Fibroblast of lung (primary cell): ENCODE data around the gene AKIP1. TPM values are rescaled to one million over a fixed set of nuclear protein-coding genes. Genes with fewer than 3 reads are reported as not detected.

ENCODE experiments used
- DNase-seq, 2 donors: peaks; one replicate each; pipeline versions ENCODE4 v3.0.0 to v3.0.0-alpha.2; 2010; ENCODE audit warnings: low read depth in 2 of 2
- H2AFZ ChIP-seq: 2 replicates; pipeline ENCODE4 v1.5.1; 2012; ENCODE audit warnings: low read length, control low read depth, inconsistent platforms
- H3K27ac ChIP-seq: 2 replicates; pipeline ENCODE4 v1.5.1; 2011; ENCODE audit warnings: low read length, control low read depth; ENCODE audit not compliant: insufficient read depth
- H3K27me3 ChIP-seq: 2 replicates; pipeline ENCODE4 v1.5.1; 2011; ENCODE audit warnings: mild to moderate bottlenecking, low read length; ENCODE audit not compliant: control insufficient read depth, insufficient read depth
- H3K36me3 ChIP-seq: 2 replicates; pipeline ENCODE4 v1.5.1; 2011; ENCODE audit warnings: low read length; ENCODE audit not compliant: control insufficient read depth, insufficient read depth
- H3K4me1 ChIP-seq: 2 replicates; pipeline ENCODE4 v1.5.1; 2011; ENCODE audit warnings: low read length; ENCODE audit not compliant: control insufficient read depth, insufficient read depth; ENCODE audit errors: extremely low read depth
- H3K4me2 ChIP-seq: 2 replicates; pipeline ENCODE4 v1.5.1; 2011; ENCODE audit warnings: low read length, control low read depth; ENCODE audit not compliant: insufficient read depth; ENCODE audit errors: extremely low read depth
- H3K4me3 ChIP-seq, 4 experiments: fragments of 200-600 bp in 1 of 4; sonication (generic) in 1 of 4; replicated peaks in 1 of 4; 2 replicates each; pipeline ENCODE4 v1.5.1; 2011 to 2016; ENCODE audit warnings: low read length in 4 of 4, low read depth in 3 of 4, mild to moderate bottlenecking in 3 of 4, control low read depth in 2 of 4, inconsistent platforms in 1 of 4, mixed read lengths in 1 of 4; ENCODE audit not compliant: insufficient read depth in 1 of 4; ENCODE audit errors: control extremely low read depth in 1 of 4
- H3K79me2 ChIP-seq: 2 replicates; pipeline ENCODE4 v1.5.1; 2012; ENCODE audit warnings: mild to moderate bottlenecking, low read length, inconsistent platforms; ENCODE audit not compliant: control insufficient read depth, insufficient read depth
- H3K9ac ChIP-seq: 2 replicates; pipeline ENCODE4 v1.5.1; 2011; ENCODE audit warnings: mild to moderate bottlenecking, low read length, control low read depth; ENCODE audit not compliant: insufficient read depth
- H3K9me3 ChIP-seq: 2 replicates; pipeline ENCODE4 v1.5.1; 2012; ENCODE audit warnings: low read depth, low read length; ENCODE audit not compliant: control insufficient read depth, insufficient read depth
- H4K20me1 ChIP-seq: 2 replicates; pipeline ENCODE4 v1.5.1; 2011; ENCODE audit warnings: low read length; ENCODE audit not compliant: control insufficient read depth, insufficient read depth; ENCODE audit errors: extremely low read depth
- CTCF ChIP-seq, 2 donors: IDR thresholded peaks in 1 of 2; conservative IDR thresholded peaks in 1 of 2; 1 replicate in 1 of 2; 2 replicates in 1 of 2; pipeline ENCODE4 v1.5.1; 2011 to 2012; ENCODE audit warnings: low read length in 2 of 2, control low read depth in 1 of 2, inconsistent platforms in 1 of 2, low read depth in 1 of 2, mild to moderate bottlenecking in 1 of 2
- EZH2 ChIP-seq: IDR thresholded peaks from 2 replicates; pipeline ENCODE4 v1.5.1; 2012; ENCODE audit warnings: low read length, control low read depth, mild to moderate bottlenecking; ENCODE audit errors: missing control alignments
- polyA plus RNA-seq, 2 donors: library from polyadenylated mRNA; depleted of rRNA in 1 of 2; stranded (reverse) in 1 of 2; unstranded in 1 of 2; fragments of >200 nt; gene quantifications; 2 replicates each; pipeline ENCODE4 v1.2.1, GENCODE V29; 2011 to 2012; ENCODE audit warnings: missing spikeins in 1 of 2
- total RNA-seq: library from RNA; depleted of rRNA; stranded (reverse); fragments of >200 nt; gene quantifications from 2 replicates; pipeline ENCODE4 v1.2.1, GENCODE V29; 2014

AKIP1 gene
- total and polyA plus RNA-seq, 2 donors (not counting 1 experiment from before 2014, with no cell fraction given): 50.8 to 63.7 TPM

- H4K20me1 ChIP-seq: no peaks in the 10 kb centered on the region
- H3K4me3 ChIP-seq: no peak overlapping the region
- TF ChIP-seq CTCF (conservative IDR thresholded peaks at IDR 0.05 in 1 of 2, IDR thresholded peaks at IDR 0.05 in 1 of 2; ENCODE audit: low read depth in 1 of 2, low read length in 2 of 2): no peak
- no peak for TF ChIP-seq EZH2
Observed at GRCh38 chr11:8967184-8967583, 56.2 kb downstream of the AKIP1 start.

More at GRCh38 chr11:8967184-8967583, 56.2 kb downstream of the AKIP1 start:
- Histone ChIP-seq H3K9me3 (no peaks in the 10 kb centered on the region), H3K4me1 (peaks cover 6% of the 10 kb centered on the region), H3K36me3 (no peaks in the 10 kb centered on the region), H2AFZ (no peak overlapping the region), H3K27ac (no peak overlapping the region), H3K79me2 (peaks cover 19% of the 10 kb centered on the region), H3K9ac (no peak overlapping the region), H3K4me2 (no peak overlapping the region), H3K27me3 (no peaks in the 10 kb centered on the region)
- DNase-seq: no peak

Other genes with a start within 250 kb of the AKIP1 start
- 5.6 and 13.7 TPM in 2 replicates for gene TRIM66, start 228.5 kb upstream of the AKIP1 start, total RNA-seq
- gene TRIM66, start 228.5 kb upstream of the AKIP1 start, polyA plus RNA-seq: 2.5 and 3.9 TPM in 2 replicates
- gene RPL27A, start 228.4 kb upstream of the AKIP1 start, total RNA-seq: 1,035 and 1,237 TPM in 2 replicates
- 874 and 1,114 TPM in 2 replicates for gene RPL27A, start 228.4 kb upstream of the AKIP1 start, polyA plus RNA-seq
- gene C11orf16, start 21.8 kb downstream of the AKIP1 start, total RNA-seq: not detected in 2 replicates
- not detected in 2 replicates for gene C11orf16, start 21.8 kb downstream of the AKIP1 start, polyA plus RNA-seq
- not detected in 2 replicates for gene ASCL3, start 31.8 kb downstream of the AKIP1 start, total RNA-seq
- not detected in 2 replicates for gene ASCL3, start 31.8 kb downstream of the AKIP1 start, polyA plus RNA-seq
- gene TMEM9B, start 53.3 kb downstream of the AKIP1 start, total RNA-seq: 36.2 and 51.0 TPM in 2 replicates
- 59.0 and 61.6 TPM in 2 replicates for gene TMEM9B, start 53.3 kb downstream of the AKIP1 start, polyA plus RNA-seq
- gene NRIP3, start 92.8 kb downstream of the AKIP1 start, total RNA-seq: 4.1 and 8.8 TPM in 2 replicates
- 11.7 and 13.9 TPM in 2 replicates for gene NRIP3, start 92.8 kb downstream of the AKIP1 start, polyA plus RNA-seq
- gene SCUBE2, start 180.4 kb downstream of the AKIP1 start, total RNA-seq: 1.8 TPM in 2 replicates
- gene SCUBE2, start 180.4 kb downstream of the AKIP1 start, polyA plus RNA-seq: 0.61 and 1.1 TPM in 2 replicates